ENCODE data around the gene ERC1. TPM values are rescaled to one million over a fixed set of nuclear protein-coding genes. Genes with fewer than 3 reads are reported as not detected.

The ERC1 gene
- polyA plus RNA-seq, 2 of the 4 experiments (the other 2 are of a cell fraction), result 14.2 to 20.9 TPM

- POLR2A ChIA-PET, result no interaction called here
- TF ChIP-seq PHF8 (IDR thresholded peaks at IDR 0.05; ENCODE audit: borderline replicate concordance, low read depth), result no peak
- TF ChIP-seq RCOR1 (IDR thresholded peaks at IDR 0.05; ENCODE audit: low read depth, low read length), result no peak
- TF ChIP-seq E2F6 (IDR thresholded peaks at IDR 0.05; ENCODE audit: borderline replicate concordance, low read depth), result no peak
- no peak for DNase-seq (ENCODE audit: low read depth in 1 of 2, low spot score in 1 of 2)
- Histone ChIP-seq H3K27ac (no peak overlapping the region), H3K4me3 (no peak overlapping the region), H3K9me3 (no peaks in the 10 kb centered on the region), H3K4me2 (no peak overlapping the region), H3K4me1 (no peaks in the 10 kb centered on the region; the same call in 2 of the 3 replicates)
- no peak for ATAC-seq
- WGBS (ENCODE audit: missing lambda C conversion rate), result 87% methylated on average over 4 of the region's 4 CpGs
- CTCF ChIA-PET, result interaction anchor here (1.0 to 1.6 kb wide), 3 partner anchors 10 to 188 kb away, joined by 3 to 4 read pairs (median 4); no protein-coding TSS in a partner anchor
- FAIRE-seq, result no peak
Observed at GRCh38 chr12:1305791-1306500, 314.9 kb downstream of the ERC1 start.

GRCh38 chr12:1306817-1307216, 315.8 kb downstream of the ERC1 start:
- FAIRE-seq, result no peak
- no peak for TF ChIP-seq CHD2 (IDR thresholded peaks at IDR 0.05; ENCODE audit: low read length, partially characterized antibody)
- TF ChIP-seq FOSB (CRISPR knock-in tag; IDR thresholded peaks at IDR 0.05), result no peak
- no peak for TF ChIP-seq ATOH8 (CRISPR knock-in tag; IDR thresholded peaks at IDR 0.05; ENCODE audit: low read depth)
- TF ChIP-seq RNF2 (IDR thresholded peaks at IDR 0.05; ENCODE audit: borderline replicate concordance, low read depth), result no peak
- TF ChIP-seq ZNF302 (CRISPR knock-in tag; IDR thresholded peaks at IDR 0.05), result no peak
- no peak for TF ChIP-seq MYC (IDR thresholded peaks at IDR 0.05; ENCODE audit: borderline replicate concordance, low read length)
- TF ChIP-seq NPAS2 (CRISPR knock-in tag; IDR thresholded peaks at IDR 0.05; ENCODE audit: borderline replicate concordance), result no peak
- no peak for TF ChIP-seq HES2 (IDR thresholded peaks at IDR 0.05)
- no peak for TF ChIP-seq RAD21 (conservative IDR thresholded peaks at IDR 0.05 in 1 of 2, IDR thresholded peaks at IDR 0.05 in 1 of 2)
- no peak for TF ChIP-seq RARB (CRISPR knock-in tag; IDR thresholded peaks at IDR 0.05)
- no peak for TF ChIP-seq ZSCAN20 (CRISPR knock-in tag; IDR thresholded peaks at IDR 0.05)
- no peak for TF ChIP-seq ZC3H11A (IDR thresholded peaks at IDR 0.05)
- TF ChIP-seq MAZ (IDR thresholded peaks at IDR 0.05; ENCODE audit: borderline replicate concordance, low read depth, low read length), result no peak
- no peak for TF ChIP-seq SREBF2 (IDR thresholded peaks at IDR 0.05)
- no peak for TF ChIP-seq GATA3 (IDR thresholded peaks at IDR 0.05; ENCODE audit: borderline replicate concordance)
- TF ChIP-seq E2F6 (IDR thresholded peaks at IDR 0.05; ENCODE audit: borderline replicate concordance, low read depth), result no peak
- no peak for TF ChIP-seq PHF8 (IDR thresholded peaks at IDR 0.05; ENCODE audit: borderline replicate concordance, low read depth)
- no peak for TF ChIP-seq MAX (IDR thresholded peaks at IDR 0.05)
- H3K4me3 ChIP-seq, result no peak overlapping the region
- ChIA-PET POLR2A (no interaction called here), CTCF (interaction anchor here (1.5 to 1.6 kb wide), 2 partner anchors 9 to 15 kb away, joined by 3 to 4 read pairs; no protein-coding TSS in a partner anchor)
- no peaks in the 10 kb centered on the region; the same call in 2 of the 3 replicates for H3K4me1 ChIP-seq
- no peak for ATAC-seq
- no peaks in the 10 kb centered on the region for H3K9me3 ChIP-seq
- H3K4me2 ChIP-seq, result no peak overlapping the region
- 87% methylated on average over 4 of the region's 4 CpGs for WGBS (ENCODE audit: missing lambda C conversion rate)
- DNase-seq (ENCODE audit: low read depth in 1 of 2, low spot score in 1 of 2), result no peak
- H3K27ac ChIP-seq, result no peak overlapping the region

GRCh38 chr12:1307796-1308195, 316.8 kb downstream of the ERC1 start:
- no peak for ATAC-seq
- Histone ChIP-seq H3K4me3 (no peak overlapping the region), H3K4me1 (no peaks in the 10 kb centered on the region), H3K4me2 (no peak overlapping the region), H3K9me3 (no peaks in the 10 kb centered on the region), H3K27ac (no peak overlapping the region)
- no peak for DNase-seq (ENCODE audit: low read depth in 1 of 2, low spot score in 1 of 2)
- CTCF ChIA-PET, result interaction anchor here (0.7 to 1.5 kb wide), 2 partner anchors 16 to 276 kb away, joined by 3 read pairs; no protein-coding TSS in a partner anchor
- 96% methylated on average over 1 of the region's 1 CpG for WGBS (ENCODE audit: missing lambda C conversion rate)
- POLR2A ChIA-PET, result no interaction called here
- no peak for FAIRE-seq
- TF ChIP-seq SREBF2 (IDR thresholded peaks at IDR 0.05) (no peak), POLR2AphosphoS2 (conservative IDR thresholded peaks at IDR 0.05; ENCODE audit: low read length) (no peak), CHD2 (IDR thresholded peaks at IDR 0.05; ENCODE audit: low read length, partially characterized antibody) (no peak), EHF (CRISPR knock-in tag; IDR thresholded peaks at IDR 0.05) (no peak), HMGXB4 (CRISPR knock-in tag; IDR thresholded peaks at IDR 0.05; ENCODE audit: borderline replicate concordance) (no peak), E2F6 (IDR thresholded peaks at IDR 0.05; ENCODE audit: borderline replicate concordance, low read depth) (no peak), KDM5A (IDR thresholded peaks at IDR 0.05) (no peak), USF2 (IDR thresholded peaks at IDR 0.05) (no peak), RARB (CRISPR knock-in tag; IDR thresholded peaks at IDR 0.05) (no peak), BHLHE40 (IDR thresholded peaks at IDR 0.05; ENCODE audit: low read depth, low read length) (no peak)
